Stimulated activated memory B cell treated with anti-CD40 and anti-IgM and Interleukin-4, amounts not matched to agents 10 μg/mL and 1 μg/mL and 100 μg/mL, for 72 hours (primary cell): Measurements from ENCODE around the gene SUPT6H.
"Not testable (repeated sequence)": the region's sequence is repeated elsewhere in the genome, so short reads cannot be mapped to it uniquely, and the experiment has no call there.

ENCODE experiments used
- ATAC-seq: fragments of 150-1000 bp; cut with Tn5 transposase; 2 replicates; pipeline ENCODE4 v1.10.0; 2021
- H3K27ac Mint-ChIP-seq: one replicate; pipeline ENCODE4 v1.8.0; 2022; ENCODE audit warnings: mild to moderate bottlenecking, mixed read lengths
- H3K27me3 Mint-ChIP-seq: one replicate; pipeline ENCODE4 v1.8.0; 2022; ENCODE audit warnings: mixed read lengths
- H3K36me3 Mint-ChIP-seq: one replicate; pipeline ENCODE4 v1.8.0; 2022; ENCODE audit warnings: mixed read lengths
- H3K4me1 Mint-ChIP-seq: one replicate; pipeline ENCODE4 v1.8.0; 2022; ENCODE audit warnings: mixed read lengths
- H3K4me3 Mint-ChIP-seq: one replicate; pipeline ENCODE4 v1.8.0; 2022; ENCODE audit warnings: mild to moderate bottlenecking, moderate library complexity, mixed read lengths
- H3K9me3 Mint-ChIP-seq: one replicate; pipeline ENCODE4 v1.8.0; 2022; ENCODE audit warnings: mixed read lengths

SUPT6H gene

GRCh38 chr17:28641579-28641978 lies 20.4 kb upstream of the SUPT6H start:
- H3K4me1 Mint-ChIP-seq, result peaks cover 48% of the 10 kb centered on the region
- H3K36me3 Mint-ChIP-seq, result peaks cover 56% of the 10 kb centered on the region
- no peak overlapping the region for H3K4me3 Mint-ChIP-seq
- no peak overlapping the region for H3K27ac Mint-ChIP-seq
- ATAC-seq, result no peak
- H3K9me3 Mint-ChIP-seq, result no peaks in the 10 kb centered on the region
- H3K27me3 Mint-ChIP-seq, result no peaks in the 10 kb centered on the region

- Mint-ChIP-seq H3K9me3 (no peaks in the 10 kb centered on the region), H3K4me3 (peak overlapping the region; percentile 92), H3K27me3 (no peaks in the 10 kb centered on the region), H3K4me1 (peaks cover 37% of the 10 kb centered on the region), H3K27ac (peak overlapping the region; percentile 90), H3K36me3 (peaks cover 42% of the 10 kb centered on the region)
- peak; percentile 27 for ATAC-seq
Observed at GRCh38 chr17:28643983-28644786, 17.8 kb upstream of the SUPT6H start.

- peak; percentile 99 for ATAC-seq
- H3K4me3 Mint-ChIP-seq, result peak within 1 kb of the TSS; percentile 92
- H3K9me3 Mint-ChIP-seq, result no peaks in the 10 kb centered on the region
- H3K36me3 Mint-ChIP-seq, result peaks cover 37% of the 10 kb centered on the region
- no peaks in the 10 kb centered on the region for H3K27me3 Mint-ChIP-seq
- peaks cover 37% of the 10 kb centered on the region for H3K4me1 Mint-ChIP-seq
- H3K27ac Mint-ChIP-seq, result peak within 1 kb of the TSS; percentile 90
Observed at GRCh38 chr17:28644787-28645575, 17.0 kb upstream of the SUPT6H start, which contains the start of gene BLTP2. Gene BLTP2, minus strand, starts transcription at chr17:28645158. Its CDS starts 102 bp downstream, at chr17:28645056.

GRCh38 chr17:28645576-28645939 lies 16.4 kb upstream of the SUPT6H start:
- H3K36me3 Mint-ChIP-seq, result peaks cover 32% of the 10 kb centered on the region

GRCh38 chr17:28646039-28646754 lies 15.8 kb upstream of the SUPT6H start:
- no peak for ATAC-seq
- no peaks in the 10 kb centered on the region for H3K9me3 Mint-ChIP-seq
- peak overlapping the region; percentile 90 for H3K27ac Mint-ChIP-seq
- H3K27me3 Mint-ChIP-seq, result no peaks in the 10 kb centered on the region
- H3K36me3 Mint-ChIP-seq, result peaks cover 33% of the 10 kb centered on the region
- peak overlapping the region; percentile 92 for H3K4me3 Mint-ChIP-seq
- peaks cover 37% of the 10 kb centered on the region for H3K4me1 Mint-ChIP-seq

More at GRCh38 chr17:28645576-28645939, 16.4 kb upstream of the SUPT6H start:
- H3K9me3 Mint-ChIP-seq, result no peaks in the 10 kb centered on the region
- peaks cover 37% of the 10 kb centered on the region for H3K4me1 Mint-ChIP-seq
- peak overlapping the region; percentile 90 for H3K27ac Mint-ChIP-seq
- no peaks in the 10 kb centered on the region for H3K27me3 Mint-ChIP-seq
- no peak for ATAC-seq
- H3K4me3 Mint-ChIP-seq, result peak overlapping the region; percentile 92

- H3K4me3 Mint-ChIP-seq, result no peak overlapping the region
- ATAC-seq, result no peak
- H3K27ac Mint-ChIP-seq, result no peak overlapping the region
- peaks cover 25% of the 10 kb centered on the region for H3K4me1 Mint-ChIP-seq
- no peaks in the 10 kb centered on the region for H3K27me3 Mint-ChIP-seq
- no peaks in the 10 kb centered on the region for H3K9me3 Mint-ChIP-seq
- H3K36me3 Mint-ChIP-seq, result peaks cover 30% of the 10 kb centered on the region
Observed at GRCh38 chr17:28648698-28649097, 13.3 kb upstream of the SUPT6H start.

- peaks cover 21% of the 10 kb centered on the region for H3K4me1 Mint-ChIP-seq
- H3K27me3 Mint-ChIP-seq, result no peaks in the 10 kb centered on the region
- no peak for ATAC-seq
- no peaks in the 10 kb centered on the region for H3K9me3 Mint-ChIP-seq
- peaks cover 54% of the 10 kb centered on the region for H3K36me3 Mint-ChIP-seq
- H3K27ac Mint-ChIP-seq, result no peak overlapping the region
- no peak overlapping the region for H3K4me3 Mint-ChIP-seq
Observed at GRCh38 chr17:28655160-28655559, 6.8 kb upstream of the SUPT6H start.

GRCh38 chr17:28657756-28658155 lies 4.2 kb upstream of the SUPT6H start:
- H3K36me3 Mint-ChIP-seq, result peaks cover 48% of the 10 kb centered on the region
- no peak overlapping the region for H3K4me3 Mint-ChIP-seq
- no peaks in the 10 kb centered on the region for H3K9me3 Mint-ChIP-seq
- no peak overlapping the region for H3K27ac Mint-ChIP-seq
- no peak for ATAC-seq
- H3K4me1 Mint-ChIP-seq, result peaks cover 34% of the 10 kb centered on the region
- no peaks in the 10 kb centered on the region for H3K27me3 Mint-ChIP-seq

GRCh38 chr17:28658342-28658741 lies 3.7 kb upstream of the SUPT6H start:
- H3K27ac Mint-ChIP-seq, ATAC-seq, H3K4me3 Mint-ChIP-seq, H3K9me3 Mint-ChIP-seq, H3K27me3 Mint-ChIP-seq: not testable (repeated sequence)
- peaks cover 40% of the 10 kb centered on the region for H3K4me1 Mint-ChIP-seq
- peaks cover 46% of the 10 kb centered on the region for H3K36me3 Mint-ChIP-seq

GRCh38 chr17:28658766-28659496 lies 3.1 kb upstream of the SUPT6H start:
- H3K4me1 Mint-ChIP-seq, result peaks cover 46% of the 10 kb centered on the region
- not testable (repeated sequence) for H3K9me3 Mint-ChIP-seq, H3K27me3 Mint-ChIP-seq, H3K27ac Mint-ChIP-seq, ATAC-seq, H3K4me3 Mint-ChIP-seq
- peaks cover 45% of the 10 kb centered on the region for H3K36me3 Mint-ChIP-seq

- H3K27me3 Mint-ChIP-seq, ATAC-seq, H3K4me3 Mint-ChIP-seq, H3K9me3 Mint-ChIP-seq: not testable (repeated sequence)
- Mint-ChIP-seq H3K4me1 (peaks cover 51% of the 10 kb centered on the region), H3K27ac (peak overlapping the region; percentile 5), H3K36me3 (peaks cover 43% of the 10 kb centered on the region)
Observed at GRCh38 chr17:28659497-28659881, 2.5 kb upstream of the SUPT6H start.

- H3K36me3 Mint-ChIP-seq, result peaks cover 45% of the 10 kb centered on the region
- H3K4me1 Mint-ChIP-seq, result peaks cover 60% of the 10 kb centered on the region
- no peaks in the 10 kb centered on the region for H3K9me3 Mint-ChIP-seq
- peak overlapping the region; percentile 99 for H3K27ac Mint-ChIP-seq
- H3K4me3 Mint-ChIP-seq, result peak overlapping the region; percentile 96
- ATAC-seq, result no peak
- H3K27me3 Mint-ChIP-seq, result no peaks in the 10 kb centered on the region
Observed at GRCh38 chr17:28662527-28662829, 473 bp downstream of the SUPT6H start.

- ATAC-seq, result no peak
- no peaks in the 10 kb centered on the region for H3K27me3 Mint-ChIP-seq
- no peaks in the 10 kb centered on the region for H3K9me3 Mint-ChIP-seq
- peak overlapping the region; percentile 96 for H3K4me3 Mint-ChIP-seq
- peaks cover 64% of the 10 kb centered on the region for H3K4me1 Mint-ChIP-seq
- peaks cover 43% of the 10 kb centered on the region for H3K36me3 Mint-ChIP-seq
- H3K27ac Mint-ChIP-seq, result peak overlapping the region; percentile 99
Observed at GRCh38 chr17:28663723-28664122, 1.7 kb downstream of the SUPT6H start.

GRCh38 chr17:28665994-28666393 lies 4.0 kb downstream of the SUPT6H start:
- Mint-ChIP-seq H3K9me3 (no peaks in the 10 kb centered on the region), H3K4me1 (peaks cover 49% of the 10 kb centered on the region), H3K27me3 (no peaks in the 10 kb centered on the region), H3K27ac (no peak overlapping the region), H3K4me3 (no peak overlapping the region), H3K36me3 (peaks cover 31% of the 10 kb centered on the region)
- no peak for ATAC-seq

GRCh38 chr17:28667870-28668269 lies 5.9 kb downstream of the SUPT6H start:
- H3K27ac Mint-ChIP-seq, result no peak overlapping the region
- H3K4me3 Mint-ChIP-seq, result no peak overlapping the region
- no peak for ATAC-seq
- H3K36me3 Mint-ChIP-seq, result peaks cover 43% of the 10 kb centered on the region
- no peaks in the 10 kb centered on the region for H3K27me3 Mint-ChIP-seq
- peaks cover 44% of the 10 kb centered on the region for H3K4me1 Mint-ChIP-seq
- H3K9me3 Mint-ChIP-seq, result no peaks in the 10 kb centered on the region
